K562 (cell line): ENCODE data around the gene DAB2. TPM values are rescaled to one million over a fixed set of nuclear protein-coding genes. Genes with fewer than 3 reads are reported as not detected.

Experiments used
- ATAC-seq: fragments of 200-7000 bp; cut with Tn5 transposase; 3 replicates; pipeline ENCODE4 v1.9.1; 2020; ENCODE audit warnings: moderate library complexity
- BruUV-seq: library from RNA; stranded (reverse); fragments of 400-500 nt; replicated peaks from 2 replicates; lab custom pipeline; 2021; lab: Mats Ljungman, UMichigan
- CTCF ChIA-PET: fragments of 300-600 bp; formaldehyde crosslinking; extraction: SDS; loops from one replicate; lab custom pipeline; 2021; ENCODE audit warnings: low intra/inter-chr PET ratio; lab: Yijun Ruan, JAX
- POLR2A ChIA-PET: fragments of 300-600, 350-650 bp; sonication (Branson Sonifier 250); formaldehyde crosslinking; extraction: SDS; loops from one replicate; lab custom pipeline; 2021; ENCODE audit warnings: antibody characterized with exemption, inconsistent platforms; lab: Yijun Ruan, JAX
- DNase-seq, 4 experiments: peaks; one replicate each; pipeline versions ENCODE4 v3.0.0 to v3.0.0-alpha.2; 2011 to 2018; ENCODE audit warnings: low spot score in 3 of 4, mixed read lengths in 3 of 4; ENCODE audit errors: extremely low read depth in 1 of 4
- FAIRE-seq: peaks from 2 replicates; lab custom pipeline; 2011; peaks lifted over from hg19 to GRCh38; lab: Jason Lieb, UNC
- H2AFZ ChIP-seq: 2 replicates; pipeline ENCODE4 v1.6.0; 2011; ENCODE audit warnings: low read depth, low read length, control low read depth, inconsistent platforms
- H3K27ac ChIP-seq: fragments of 200-600 bp; 3 replicates; pipeline ENCODE4 v1.8.0; 2011; ENCODE audit warnings: low read depth, mild to moderate bottlenecking, control low read depth, inconsistent platforms, low read length, moderate library complexity, mixed read lengths; ENCODE audit errors: extremely low read depth
- H3K27me3 ChIP-seq, 2 experiments: fragments of 300-600 bp in 1 of 2; 2 replicates in 1 of 2; 3 replicates in 1 of 2; pipeline versions ENCODE4 v1.6.0 to v1.8.0; 2011; ENCODE audit warnings: inconsistent platforms in 2 of 2, low read length in 2 of 2, mild to moderate bottlenecking in 1 of 2, mixed read lengths in 1 of 2, moderate library complexity in 1 of 2; ENCODE audit not compliant: control insufficient read depth in 2 of 2, insufficient read depth in 2 of 2
- H3K36me3 ChIP-seq: fragments of 300-600 bp; 3 replicates; pipeline ENCODE4 v1.8.0; 2011; ENCODE audit warnings: mild to moderate bottlenecking, low read length, inconsistent platforms; ENCODE audit not compliant: control insufficient read depth, insufficient read depth
- H3K4me1 ChIP-seq, 2 experiments: fragments of 200-600 bp in 1 of 2; replicated peaks in 1 of 2; 2 replicates in 1 of 2; 3 replicates in 1 of 2; pipeline versions ENCODE4 v1.5.1 to v1.8.0; 2011; ENCODE audit warnings: inconsistent platforms in 2 of 2, low read length in 2 of 2, mild to moderate bottlenecking in 1 of 2, mixed read lengths in 1 of 2, moderate library complexity in 1 of 2; ENCODE audit not compliant: control insufficient read depth in 2 of 2, insufficient read depth in 2 of 2
- H3K4me2 ChIP-seq: 2 replicates; pipeline ENCODE4 v1.6.1; 2011; ENCODE audit warnings: low read length, control low read depth, inconsistent platforms, mixed read lengths; ENCODE audit not compliant: insufficient read depth
- H3K4me3 ChIP-seq: fragments of 200-600 bp; sonication (generic), shearing (Covaris generic); 2 replicates; pipeline ENCODE4 v1.5.1; 2016; ENCODE audit warnings: control low read depth, inconsistent platforms
- H3K79me2 ChIP-seq: fragments of 200-600 bp; 3 replicates; pipeline ENCODE4 v1.8.0; 2011; ENCODE audit warnings: low read length, inconsistent platforms; ENCODE audit not compliant: control insufficient read depth, insufficient read depth
- H3K9ac ChIP-seq, 2 experiments: 2 replicates each; pipeline versions ENCODE4 v1.6.0 to v1.6.1; 2011; ENCODE audit warnings: low read depth in 2 of 2, low read length in 2 of 2, control low read depth in 1 of 2, inconsistent platforms in 1 of 2, mild to moderate bottlenecking in 1 of 2, mixed read lengths in 1 of 2; ENCODE audit not compliant: insufficient read depth in 1 of 2
- H3K9me1 ChIP-seq: one replicate; pipeline ENCODE4 v1.6.0; 2011; ENCODE audit warnings: inconsistent platforms, mild to moderate bottlenecking, low read length, moderate library complexity; ENCODE audit not compliant: control insufficient read depth, insufficient read depth
- H3K9me3 ChIP-seq: replicated peaks from 2 replicates; pipeline ENCODE4 v1.5.1; 2011; ENCODE audit warnings: low read depth, low read length, inconsistent platforms; ENCODE audit not compliant: control insufficient read depth, insufficient read depth
- H4K20me1 ChIP-seq: replicated peaks from 2 replicates; pipeline ENCODE4 v1.6.1; 2011; ENCODE audit warnings: low read length, inconsistent platforms, mixed read lengths; ENCODE audit not compliant: control insufficient read depth, insufficient read depth
- ASH1L ChIP-seq: fragments of 450-650 bp; IDR thresholded peaks from 2 replicates; pipeline ENCODE4 v1.6.1; 2018; ENCODE audit warnings: borderline replicate concordance, mild to moderate bottlenecking, low read depth; ENCODE audit not compliant: partially characterized antibody
- CCNT2 ChIP-seq: IDR thresholded peaks from 2 replicates; pipeline ENCODE4 v1.6.1; 2011; ENCODE audit warnings: borderline replicate concordance, low read depth, mild to moderate bottlenecking, moderate library complexity, mixed read lengths, low read length; ENCODE audit not compliant: insufficient read length; ENCODE audit errors: extremely low read depth
- HDAC3 ChIP-seq: fragments of 450-650 bp; IDR thresholded peaks from 2 replicates; pipeline ENCODE4 v1.6.1; 2018; ENCODE audit warnings: borderline replicate concordance, mild to moderate bottlenecking, moderate library complexity; ENCODE audit not compliant: partially characterized antibody
- KDM4B ChIP-seq, 2 experiments: fragments of 450-650 bp in 1 of 2; sonication (generic) in 1 of 2; IDR thresholded peaks; 2 replicates each; pipeline ENCODE4 v1.6.1; 2016 to 2017; ENCODE audit warnings: borderline replicate concordance in 2 of 2, antibody characterized with exemption in 1 of 2, low read depth in 1 of 2, mild to moderate bottlenecking in 1 of 2
- POU5F1 ChIP-seq: fragments of 150-350 bp; IDR thresholded peaks from 2 replicates; pipeline ENCODE4 v1.6.1; 2014; ENCODE audit warnings: borderline replicate concordance, low read length, low read depth, mild to moderate bottlenecking; ENCODE audit not compliant: partially characterized antibody
- SP1 ChIP-seq: sonication (generic); formaldehyde crosslinking; IDR thresholded peaks from 2 replicates; pipeline ENCODE4 v1.8.1; 2022; ENCODE audit warnings: mild to moderate bottlenecking, missing genetic modification reagents
- WHSC1 ChIP-seq: IDR thresholded peaks from one replicate; pipeline ENCODE4 v1.6.1; 2012; ENCODE audit warnings: low read length, control low read depth, inconsistent platforms
- ZKSCAN1 ChIP-seq: fragments of 150-350 bp; IDR thresholded peaks from 2 replicates; pipeline ENCODE4 v1.6.1; 2016; ENCODE audit warnings: low read depth, low read length
- ZNF184 ChIP-seq: sonication (generic); formaldehyde crosslinking; IDR thresholded peaks from 2 replicates; pipeline ENCODE4 v1.5.0; 2020; ENCODE audit warnings: missing genetic modification reagents
- ZNF384 ChIP-seq: IDR thresholded peaks from 2 replicates; pipeline ENCODE4 v1.6.1; 2012; ENCODE audit warnings: low read depth, low read length, improper control_type of control experiment
- ZNF778 ChIP-seq: fragments of 450-650 bp; formaldehyde crosslinking; IDR thresholded peaks from 2 replicates; pipeline ENCODE4 v1.4.0; 2020; ENCODE audit warnings: mild to moderate bottlenecking, moderate library complexity
- WGBS: fragments of 100-300 bp; shearing (Covaris generic); methylation state at CpG from one replicate; pipeline ENCODE4 v1.1.6; 2016; ENCODE audit warnings: low coverage, mixed read lengths; ENCODE audit not compliant: insufficient coverage; ENCODE audit errors: missing lambda C conversion rate; 5-methylcytosine and 5-hydroxymethylcytosine counted together
- in situ Hi-C: fragments of 300-500 bp; cut with MboI; formaldehyde crosslinking; loops from 4 replicates; pipeline ENCODE4 v1.15.0; 2018; ENCODE audit warnings: inconsistent platforms, mixed read lengths
- intact Hi-C: fragments of 100-400 bp; cut with micrococcal nuclease; formaldehyde crosslinking; loops from 2 replicates; pipeline ENCODE4 v1.14.2; 2022
- polyA plus RNA-seq, 8 experiments: library from polyadenylated mRNA; depleted of rRNA in 4 of 8; stranded (reverse) in 5 of 8; unstranded in 3 of 8; fragments of >200 nt; fragmentation: Nextera tagmentation in 2 of 8; fragmentation: Illumina TruSeq in 1 of 8; extraction: Ambion mirVana in 2 of 8; extraction: Trizol in 1 of 8; gene quantifications; 2 replicates each; pipeline versions ENCODE4 v1.2.1 to v1.2.3, GENCODE V29; 2011 to 2014; ENCODE audit warnings: inconsistent platforms in 1 of 8, missing spikeins in 1 of 8
- total RNA-seq, 7 experiments: library from RNA; depleted of rRNA in 6 of 7; stranded (reverse); fragments of >200 nt in 6 of 7; fragmentation: Illumina TruSeq in 2 of 7; extraction: Trizol in 2 of 7; gene quantifications; 2 replicates each; pipeline versions ENCODE4 v1.2.1 to v1.2.3, GENCODE V29; 2011 to 2021; ENCODE audit warnings: low replicate concordance in 1 of 7
- TF ChIP-seq, protein P1 (sequence below): fragments of 200-800 bp; sonication (Bioruptor generic); IDR thresholded peaks from 2 replicates; pipeline ENCODE4 v1.6.1; 2016; ENCODE audit warnings: missing genetic modification characterization, missing compliant biosample characterization
- TF ChIP-seq, protein P2 (sequence below): sonication (generic); formaldehyde crosslinking; IDR thresholded peaks from 2 replicates; pipeline ENCODE4 v1.5.0; 2020; ENCODE audit warnings: missing genetic modification reagents
- TF ChIP-seq, protein P3 (sequence below): fragments of 200-800 bp; sonication (Bioruptor generic); IDR thresholded peaks from 2 replicates; pipeline ENCODE4 v1.6.1; 2017; ENCODE audit warnings: missing genetic modification characterization, missing compliant biosample characterization

DAB2 gene
- total and polyA plus RNA-seq, 9 of the 15 experiments (the other 6 are each of a cell fraction or from before 2014, with no cell fraction given): 6.6 to 29.9 (median 24.1) TPM

DNA sequence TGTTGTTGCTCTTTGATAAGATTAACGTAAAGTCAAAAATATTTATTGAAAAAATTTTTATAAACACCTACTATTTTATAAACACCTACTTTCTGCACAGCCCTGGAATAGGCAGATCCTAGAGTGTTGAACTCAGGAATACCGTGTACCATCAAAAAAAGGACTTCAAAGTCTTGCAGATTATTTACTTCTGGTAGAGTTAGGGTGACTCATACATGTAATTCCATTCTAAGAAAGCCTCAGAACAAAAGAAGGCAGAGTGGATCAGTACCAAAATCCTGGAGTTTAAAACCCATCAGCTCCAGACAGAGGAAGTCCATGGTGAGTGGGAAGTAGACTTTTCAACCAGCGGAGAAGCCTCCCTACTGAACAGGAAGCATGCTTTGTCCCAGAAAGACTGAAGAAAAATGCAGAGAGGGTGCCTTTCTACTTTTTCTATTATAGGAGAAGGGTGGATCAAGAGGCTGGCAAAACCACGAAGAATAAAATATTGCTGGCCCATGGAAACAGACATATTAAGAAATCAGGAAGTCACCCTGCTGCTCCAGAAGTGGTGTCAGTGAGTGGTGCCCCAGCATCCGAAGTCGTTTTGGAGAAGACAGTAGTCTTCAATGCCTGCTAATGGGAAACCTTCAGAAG lies 45.1 kb upstream of the DAB2 start:
- WGBS: 0% methylated on average over 6 of the region's 6 CpGs
- TF ChIP-seq ASH1L (no peak), ZKSCAN1 (no peak), ZNF384 (no peak), ZNF778 (no peak), WHSC1 (no peak), SP1 (CRISPR knock-in tag) (no peak), KDM4B (IDR thresholded peaks at IDR 0.05; ENCODE audit: borderline replicate concordance in 2 of 2, low read depth in 1 of 2) (no peak), CCNT2 (no peak), HDAC3 (no peak), POU5F1 (no peak), ZNF184 (CRISPR knock-in tag) (no peak)
- TF ChIP-seq, protein P1, sequence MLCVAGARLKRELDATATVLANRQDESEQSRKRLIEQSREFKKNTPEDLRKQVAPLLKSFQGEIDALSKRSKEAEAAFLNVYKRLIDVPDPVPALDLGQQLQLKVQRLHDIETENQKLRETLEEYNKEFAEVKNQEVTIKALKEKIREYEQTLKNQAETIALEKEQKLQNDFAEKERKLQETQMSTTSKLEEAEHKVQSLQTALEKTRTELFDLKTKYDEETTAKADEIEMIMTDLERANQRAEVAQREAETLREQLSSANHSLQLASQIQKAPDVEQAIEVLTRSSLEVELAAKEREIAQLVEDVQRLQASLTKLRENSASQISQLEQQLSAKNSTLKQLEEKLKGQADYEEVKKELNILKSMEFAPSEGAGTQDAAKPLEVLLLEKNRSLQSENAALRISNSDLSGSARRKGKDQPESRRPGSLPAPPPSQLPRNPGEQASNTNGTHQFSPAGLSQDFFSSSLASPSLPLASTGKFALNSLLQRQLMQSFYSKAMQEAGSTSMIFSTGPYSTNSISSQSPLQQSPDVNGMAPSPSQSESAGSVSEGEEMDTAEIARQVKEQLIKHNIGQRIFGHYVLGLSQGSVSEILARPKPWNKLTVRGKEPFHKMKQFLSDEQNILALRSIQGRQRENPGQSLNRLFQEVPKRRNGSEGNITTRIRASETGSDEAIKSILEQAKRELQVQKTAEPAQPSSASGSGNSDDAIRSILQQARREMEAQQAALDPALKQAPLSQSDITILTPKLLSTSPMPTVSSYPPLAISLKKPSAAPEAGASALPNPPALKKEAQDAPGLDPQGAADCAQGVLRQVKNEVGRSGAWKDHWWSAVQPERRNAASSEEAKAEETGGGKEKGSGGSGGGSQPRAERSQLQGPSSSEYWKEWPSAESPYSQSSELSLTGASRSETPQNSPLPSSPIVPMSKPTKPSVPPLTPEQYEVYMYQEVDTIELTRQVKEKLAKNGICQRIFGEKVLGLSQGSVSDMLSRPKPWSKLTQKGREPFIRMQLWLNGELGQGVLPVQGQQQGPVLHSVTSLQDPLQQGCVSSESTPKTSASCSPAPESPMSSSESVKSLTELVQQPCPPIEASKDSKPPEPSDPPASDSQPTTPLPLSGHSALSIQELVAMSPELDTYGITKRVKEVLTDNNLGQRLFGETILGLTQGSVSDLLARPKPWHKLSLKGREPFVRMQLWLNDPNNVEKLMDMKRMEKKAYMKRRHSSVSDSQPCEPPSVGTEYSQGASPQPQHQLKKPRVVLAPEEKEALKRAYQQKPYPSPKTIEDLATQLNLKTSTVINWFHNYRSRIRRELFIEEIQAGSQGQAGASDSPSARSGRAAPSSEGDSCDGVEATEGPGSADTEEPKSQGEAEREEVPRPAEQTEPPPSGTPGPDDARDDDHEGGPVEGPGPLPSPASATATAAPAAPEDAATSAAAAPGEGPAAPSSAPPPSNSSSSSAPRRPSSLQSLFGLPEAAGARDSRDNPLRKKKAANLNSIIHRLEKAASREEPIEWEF (CRISPR knock-in tag): no peak
- TF ChIP-seq, protein P2, sequence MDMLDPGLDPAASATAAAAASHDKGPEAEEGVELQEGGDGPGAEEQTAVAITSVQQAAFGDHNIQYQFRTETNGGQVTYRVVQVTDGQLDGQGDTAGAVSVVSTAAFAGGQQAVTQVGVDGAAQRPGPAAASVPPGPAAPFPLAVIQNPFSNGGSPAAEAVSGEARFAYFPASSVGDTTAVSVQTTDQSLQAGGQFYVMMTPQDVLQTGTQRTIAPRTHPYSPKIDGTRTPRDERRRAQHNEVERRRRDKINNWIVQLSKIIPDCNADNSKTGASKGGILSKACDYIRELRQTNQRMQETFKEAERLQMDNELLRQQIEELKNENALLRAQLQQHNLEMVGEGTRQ (CRISPR knock-in tag): no peak
- TF ChIP-seq, protein P3, sequence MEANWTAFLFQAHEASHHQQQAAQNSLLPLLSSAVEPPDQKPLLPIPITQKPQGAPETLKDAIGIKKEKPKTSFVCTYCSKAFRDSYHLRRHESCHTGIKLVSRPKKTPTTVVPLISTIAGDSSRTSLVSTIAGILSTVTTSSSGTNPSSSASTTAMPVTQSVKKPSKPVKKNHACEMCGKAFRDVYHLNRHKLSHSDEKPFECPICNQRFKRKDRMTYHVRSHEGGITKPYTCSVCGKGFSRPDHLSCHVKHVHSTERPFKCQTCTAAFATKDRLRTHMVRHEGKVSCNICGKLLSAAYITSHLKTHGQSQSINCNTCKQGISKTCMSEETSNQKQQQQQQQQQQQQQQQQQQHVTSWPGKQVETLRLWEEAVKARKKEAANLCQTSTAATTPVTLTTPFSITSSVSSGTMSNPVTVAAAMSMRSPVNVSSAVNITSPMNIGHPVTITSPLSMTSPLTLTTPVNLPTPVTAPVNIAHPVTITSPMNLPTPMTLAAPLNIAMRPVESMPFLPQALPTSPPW (CRISPR knock-in tag): no peak

More for the DNA sequence above, 45.1 kb upstream of the DAB2 start:
- no peaks in the 10 kb centered on the region for H3K9me1 ChIP-seq
- H3K27me3 ChIP-seq: peaks cover 2 to 3% of the 10 kb centered on the region in 2 experiments; a peak in 3 of 5 replicates
- H2AFZ ChIP-seq: no peak overlapping the region
- no TSS peak for BruUV-seq
- no peak overlapping the region for H3K27ac ChIP-seq
- no peaks in the 10 kb centered on the region for H3K4me1 ChIP-seq
- H3K79me2 ChIP-seq: no peaks in the 10 kb centered on the region
- in situ Hi-C loops: no loop called here
- H3K36me3 ChIP-seq: no peaks in the 10 kb centered on the region
- POLR2A ChIA-PET: interaction anchor here (0.6 to 0.8 kb wide), 2 partner anchors 15 to 16 kb away, joined by 3 read pairs; no protein-coding TSS in a partner anchor
- no peak for DNase-seq
- CTCF ChIA-PET: interaction anchor here (0.7 kb wide), 1 partner anchor 747 kb away, joined by 3 read pairs; no protein-coding TSS in a partner anchor
- FAIRE-seq: no peak
- no peak overlapping the region for H3K4me2 ChIP-seq
- ATAC-seq: no peak
- H3K9ac ChIP-seq: no peak overlapping the region
- intact Hi-C loops: loop anchor here (10.0 kb wide), 1 partner anchor 95 kb away; no protein-coding TSS in a partner anchor
- H3K4me3 ChIP-seq: no peak overlapping the region
- H3K9me3 ChIP-seq: no peaks in the 10 kb centered on the region
- no peaks in the 10 kb centered on the region for H4K20me1 ChIP-seq
